Measurements from ENCODE around the gene SH3PXD2B.
"Not testable (repeated sequence)": the region's sequence is repeated elsewhere in the genome, so short reads cannot be mapped to it uniquely, and the experiment has no call there.

The SH3PXD2B gene

GRCh38 chr5:172339264-172340180, 114.8 kb downstream of the SH3PXD2B start:
- Histone ChIP-seq H3K9ac (ENCODE audit: low read depth, low read length) (no peak overlapping the region), H3K9me3 (ENCODE audit: insufficient read depth, low read depth, low read length) (no peaks in the 10 kb centered on the region), H3K4me1 (ENCODE audit: insufficient read depth, low read length) (no peaks in the 10 kb centered on the region), H3K27me3 (ENCODE audit: insufficient read depth, low read length) (no peaks in the 10 kb centered on the region), H3K36me3 (ENCODE audit: insufficient read depth, low read length) (peaks cover 49% of the 10 kb centered on the region), H3K4me3 (ENCODE audit: low read length) (no peak overlapping the region), H3K27ac (ENCODE audit: low read depth, low read length) (no peak overlapping the region)
- 95% methylated on average over 35 of the region's 35 CpGs for WGBS

DNA sequence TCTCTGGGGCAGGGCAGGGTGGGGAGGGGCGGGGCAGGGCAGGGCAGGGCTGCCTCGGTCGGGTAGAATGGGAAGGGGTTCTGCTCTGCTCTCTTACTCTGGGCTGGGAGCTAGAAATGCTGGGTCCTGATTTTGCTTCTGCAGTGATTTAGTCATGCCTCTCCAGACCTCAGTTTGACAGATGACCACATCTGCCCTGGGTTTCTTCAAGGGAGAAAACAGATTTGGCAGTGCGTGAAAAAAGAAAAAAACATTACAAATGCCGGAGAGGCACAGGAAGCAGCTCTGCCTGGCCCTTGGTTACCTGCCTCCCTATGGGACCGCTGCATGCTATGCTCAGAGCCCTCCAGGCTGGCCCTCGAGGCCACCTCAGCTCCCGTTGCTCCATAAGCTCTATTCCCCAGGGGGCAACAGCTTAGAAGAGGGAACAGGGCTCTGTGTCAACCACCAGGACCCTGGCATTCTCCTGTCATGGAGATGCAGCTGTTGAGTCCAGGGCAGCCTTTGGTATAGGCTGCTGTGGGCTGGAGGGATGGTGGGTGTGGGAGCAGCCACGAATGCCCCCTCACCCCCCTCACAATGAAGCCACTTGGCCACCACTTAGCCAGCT, 117.5 kb downstream of the SH3PXD2B start:
- H3K36me3 ChIP-seq (ENCODE audit: insufficient read depth, low read length), result peaks cover 27% of the 10 kb centered on the region

DNA sequence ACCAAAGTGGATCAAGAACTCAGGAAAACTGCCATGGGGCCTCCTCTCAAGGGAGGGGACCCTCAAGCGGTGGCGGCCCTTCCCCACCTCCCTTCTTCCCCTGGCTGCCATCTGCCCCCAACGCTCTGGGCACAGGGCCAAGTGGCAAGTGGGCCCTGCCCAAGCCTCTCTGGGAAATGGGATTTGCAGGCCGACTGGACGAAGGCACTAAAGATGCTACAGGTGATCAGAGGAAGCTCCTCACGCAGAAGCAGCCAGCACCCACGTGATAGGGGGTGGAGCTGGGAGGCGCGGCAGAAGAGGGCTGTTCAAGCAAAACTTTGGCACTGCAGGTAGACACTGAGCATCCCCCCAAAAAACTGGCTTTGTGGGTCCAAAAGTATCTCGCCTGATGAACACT, 118.1 kb downstream of the SH3PXD2B start:
- Histone ChIP-seq H3K36me3 (ENCODE audit: insufficient read depth, low read length) (peaks cover 27% of the 10 kb centered on the region), H3K9ac (ENCODE audit: low read depth, low read length) (no peak overlapping the region), H3K9me3 (ENCODE audit: insufficient read depth, low read depth, low read length) (no peaks in the 10 kb centered on the region), H3K4me3 (ENCODE audit: low read length) (no peak overlapping the region), H3K4me1 (ENCODE audit: insufficient read depth, low read length) (no peaks in the 10 kb centered on the region), H3K27ac (ENCODE audit: low read depth, low read length) (no peak overlapping the region), H3K27me3 (ENCODE audit: insufficient read depth, low read length) (no peaks in the 10 kb centered on the region)
- WGBS, result 93% methylated on average over 10 of the region's 10 CpGs

More for the DNA sequence above, 117.5 kb downstream of the SH3PXD2B start:
- Histone ChIP-seq H3K27me3 (ENCODE audit: insufficient read depth, low read length) (no peaks in the 10 kb centered on the region), H3K4me1 (ENCODE audit: insufficient read depth, low read length) (no peaks in the 10 kb centered on the region), H3K9me3 (ENCODE audit: insufficient read depth, low read depth, low read length) (no peaks in the 10 kb centered on the region), H3K9ac (ENCODE audit: low read depth, low read length) (no peak overlapping the region), H3K27ac (ENCODE audit: low read depth, low read length) (no peak overlapping the region), H3K4me3 (ENCODE audit: low read length) (no peak overlapping the region)
- WGBS, result 95% methylated on average over 8 of the region's 9 CpGs

GRCh38 chr5:172335721-172336120, 118.6 kb downstream of the SH3PXD2B start:
- Histone ChIP-seq H3K27me3 (ENCODE audit: insufficient read depth, low read length) (no peaks in the 10 kb centered on the region), H3K9ac (ENCODE audit: low read depth, low read length) (no peak overlapping the region), H3K9me3 (ENCODE audit: insufficient read depth, low read depth, low read length) (no peaks in the 10 kb centered on the region), H3K4me1 (ENCODE audit: insufficient read depth, low read length) (no peaks in the 10 kb centered on the region), H3K36me3 (ENCODE audit: insufficient read depth, low read length) (peaks cover 27% of the 10 kb centered on the region), H3K4me3 (ENCODE audit: low read length) (no peak overlapping the region), H3K27ac (ENCODE audit: low read depth, low read length) (no peak overlapping the region)
- WGBS, result 88% methylated on average over 4 of the region's 4 CpGs

DNA sequence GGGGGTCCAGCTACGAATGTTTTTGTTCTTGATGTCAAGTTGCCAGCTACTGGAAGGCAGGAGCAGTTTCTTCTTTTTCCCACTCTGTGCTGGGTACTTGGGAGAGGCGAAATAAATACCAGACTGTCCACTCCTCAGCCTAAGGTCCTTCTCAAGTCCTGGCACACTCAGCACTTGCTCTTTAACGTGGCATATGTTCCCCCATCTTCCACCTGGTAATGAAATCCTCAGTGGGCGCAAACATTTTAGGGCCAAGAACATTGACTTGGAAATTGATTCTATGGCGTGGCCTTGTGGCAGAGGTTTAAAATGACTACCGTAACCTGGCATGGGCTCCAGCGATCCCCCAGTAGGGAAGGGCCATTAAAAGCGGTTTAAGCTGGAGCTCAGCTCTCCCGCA, 119.7 kb downstream of the SH3PXD2B start:
- 96% methylated on average over 9 of the region's 9 CpGs for WGBS
- no peak overlapping the region for H3K9ac ChIP-seq (ENCODE audit: low read depth, low read length)
- H3K36me3 ChIP-seq (ENCODE audit: insufficient read depth, low read length), result peaks cover 19% of the 10 kb centered on the region
- no peaks in the 10 kb centered on the region for H3K9me3 ChIP-seq (ENCODE audit: insufficient read depth, low read depth, low read length)
- H3K4me1 ChIP-seq (ENCODE audit: insufficient read depth, low read length), result no peaks in the 10 kb centered on the region
- H3K4me3 ChIP-seq (ENCODE audit: low read length), result no peak overlapping the region
- no peaks in the 10 kb centered on the region for H3K27me3 ChIP-seq (ENCODE audit: insufficient read depth, low read length)
- no peak overlapping the region for H3K27ac ChIP-seq (ENCODE audit: low read depth, low read length)

DNA sequence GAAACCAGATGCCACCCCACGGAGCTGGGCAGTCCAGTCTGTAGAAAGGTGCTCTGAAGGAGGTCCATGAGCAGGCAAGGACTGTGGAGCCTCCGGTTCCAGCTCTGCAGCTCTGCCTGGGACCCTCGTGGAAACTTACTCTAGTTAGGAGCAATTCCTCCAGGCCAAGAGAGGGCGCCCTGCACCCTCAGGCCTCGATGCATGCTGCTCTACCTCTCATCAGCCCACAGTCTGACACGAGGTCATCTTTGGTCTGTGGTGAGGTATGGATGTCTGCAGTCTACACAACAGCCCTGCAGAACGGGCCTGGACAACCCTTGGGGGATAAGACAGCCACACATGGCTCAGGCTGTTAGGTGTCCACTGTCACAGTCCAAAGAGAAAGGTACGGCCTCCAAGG, 120.1 kb downstream of the SH3PXD2B start:
- Histone ChIP-seq H3K36me3 (ENCODE audit: insufficient read depth, low read length) (peaks cover 15% of the 10 kb centered on the region), H3K9ac (ENCODE audit: low read depth, low read length) (no peak overlapping the region), H3K4me1 (ENCODE audit: insufficient read depth, low read length) (no peaks in the 10 kb centered on the region), H3K27ac (ENCODE audit: low read depth, low read length) (no peak overlapping the region), H3K27me3 (ENCODE audit: insufficient read depth, low read length) (no peaks in the 10 kb centered on the region), H3K4me3 (ENCODE audit: low read length) (no peak overlapping the region), H3K9me3 (ENCODE audit: insufficient read depth, low read depth, low read length) (no peaks in the 10 kb centered on the region)
- 87% methylated on average over 8 of the region's 8 CpGs for WGBS

- not testable (repeated sequence) for H3K27me3 ChIP-seq (ENCODE audit: insufficient read depth, low read length); H3K4me3 ChIP-seq (ENCODE audit: low read length); H3K36me3 ChIP-seq (ENCODE audit: insufficient read depth, low read length); H3K27ac ChIP-seq (ENCODE audit: low read depth, low read length); H3K4me1 ChIP-seq (ENCODE audit: insufficient read depth, low read length); H3K9ac ChIP-seq (ENCODE audit: low read depth, low read length); H3K9me3 ChIP-seq (ENCODE audit: insufficient read depth, low read depth, low read length)
- WGBS, result 92% methylated on average over 13 of the region's 13 CpGs
Observed at GRCh38 chr5:172326901-172327300, 127.4 kb downstream of the SH3PXD2B start.

- H3K27ac ChIP-seq (ENCODE audit: low read depth, low read length), result no peak overlapping the region
- WGBS, result 86% methylated on average over 9 of the region's 9 CpGs
- no peak overlapping the region for H3K4me3 ChIP-seq (ENCODE audit: low read length)
- no peaks in the 10 kb centered on the region for H3K9me3 ChIP-seq (ENCODE audit: insufficient read depth, low read depth, low read length)
- H3K4me1 ChIP-seq (ENCODE audit: insufficient read depth, low read length), result no peaks in the 10 kb centered on the region
- H3K27me3 ChIP-seq (ENCODE audit: insufficient read depth, low read length), result no peaks in the 10 kb centered on the region
- no peak overlapping the region for H3K9ac ChIP-seq (ENCODE audit: low read depth, low read length)
- no peaks in the 10 kb centered on the region for H3K36me3 ChIP-seq (ENCODE audit: insufficient read depth, low read length)
Observed at GRCh38 chr5:172325452-172325851, 128.9 kb downstream of the SH3PXD2B start.

DNA sequence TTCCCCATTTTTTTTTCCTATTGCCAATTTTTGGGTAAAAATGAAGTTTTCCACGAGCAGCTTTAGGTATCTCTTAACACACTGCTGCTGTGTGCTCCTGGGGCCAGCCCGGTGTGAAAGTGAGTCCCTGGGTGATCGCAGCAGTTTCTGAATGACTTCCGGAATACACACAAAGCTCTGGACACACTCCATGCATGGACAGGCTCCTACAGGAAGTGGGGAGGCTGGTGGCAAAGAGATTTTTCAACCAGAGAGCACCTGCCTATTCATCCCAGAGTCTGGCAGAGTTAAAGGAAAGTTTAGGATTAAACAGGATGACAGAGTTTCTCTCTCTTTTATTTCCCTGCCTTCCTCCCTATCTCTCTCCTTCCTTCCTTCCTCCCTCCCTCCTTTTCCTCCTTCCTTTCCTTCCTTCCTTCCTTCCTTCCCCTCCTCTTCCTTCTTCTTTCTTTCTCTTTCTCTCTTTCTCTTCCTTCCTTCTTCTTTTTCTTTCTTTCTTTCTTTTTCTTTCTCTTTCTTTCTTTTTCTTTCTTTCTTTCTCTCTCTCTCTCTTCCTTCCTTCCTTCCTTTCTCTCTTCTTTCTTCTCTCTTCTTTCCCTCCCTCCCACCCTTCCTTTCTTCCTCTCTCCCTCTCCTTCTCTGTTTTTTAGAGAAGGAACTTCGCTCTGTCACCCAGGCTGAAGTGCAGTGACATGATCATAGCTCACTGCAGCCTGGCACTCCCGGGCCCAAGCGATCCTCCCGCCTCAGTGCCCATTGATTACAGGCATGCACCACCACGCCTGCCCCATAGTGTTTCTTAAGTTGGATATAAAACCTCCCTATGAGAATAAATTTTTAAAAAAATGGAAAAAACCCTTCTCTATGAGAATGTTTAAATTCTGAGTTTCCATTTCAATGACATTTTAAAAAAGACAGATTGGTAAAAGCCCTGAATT, 132.0 kb downstream of the SH3PXD2B start:
- no peak overlapping the region for H3K4me3 ChIP-seq (ENCODE audit: low read length)
- H3K9ac ChIP-seq (ENCODE audit: low read depth, low read length), result no peak overlapping the region
- H3K27ac ChIP-seq (ENCODE audit: low read depth, low read length), result no peak overlapping the region
- H3K36me3 ChIP-seq (ENCODE audit: insufficient read depth, low read length), result no peaks in the 10 kb centered on the region
- H3K9me3 ChIP-seq (ENCODE audit: insufficient read depth, low read depth, low read length), result no peaks in the 10 kb centered on the region
- H3K27me3 ChIP-seq (ENCODE audit: insufficient read depth, low read length), result no peaks in the 10 kb centered on the region
- H3K4me1 ChIP-seq (ENCODE audit: insufficient read depth, low read length), result no peaks in the 10 kb centered on the region
- 90% methylated on average over 8 of the region's 9 CpGs for WGBS

- H3K4me3 ChIP-seq (ENCODE audit: low read length), result no peak overlapping the region
- no peaks in the 10 kb centered on the region for H3K9me3 ChIP-seq (ENCODE audit: insufficient read depth, low read depth, low read length)
- no peak overlapping the region for H3K9ac ChIP-seq (ENCODE audit: low read depth, low read length)
- no peaks in the 10 kb centered on the region for H3K27me3 ChIP-seq (ENCODE audit: insufficient read depth, low read length)
- H3K36me3 ChIP-seq (ENCODE audit: insufficient read depth, low read length), result no peaks in the 10 kb centered on the region
- no peaks in the 10 kb centered on the region for H3K4me1 ChIP-seq (ENCODE audit: insufficient read depth, low read length)
- H3K27ac ChIP-seq (ENCODE audit: low read depth, low read length), result no peak overlapping the region
Observed at GRCh38 chr5:172321593-172321992, 132.7 kb downstream of the SH3PXD2B start.
